Activated effector memory CD4-positive, alpha-beta T cell treated with anti-CD3 and anti-CD28 coated beads, Interleukin-2, amount 50 U/mL, for 16 hours (primary cell): ENCODE measurements around the gene RYK.

Experiments used
- DNase-seq: peaks from one replicate; pipeline ENCODE4 v3.0.0-alpha.2; 2020

The RYK gene

DNA sequence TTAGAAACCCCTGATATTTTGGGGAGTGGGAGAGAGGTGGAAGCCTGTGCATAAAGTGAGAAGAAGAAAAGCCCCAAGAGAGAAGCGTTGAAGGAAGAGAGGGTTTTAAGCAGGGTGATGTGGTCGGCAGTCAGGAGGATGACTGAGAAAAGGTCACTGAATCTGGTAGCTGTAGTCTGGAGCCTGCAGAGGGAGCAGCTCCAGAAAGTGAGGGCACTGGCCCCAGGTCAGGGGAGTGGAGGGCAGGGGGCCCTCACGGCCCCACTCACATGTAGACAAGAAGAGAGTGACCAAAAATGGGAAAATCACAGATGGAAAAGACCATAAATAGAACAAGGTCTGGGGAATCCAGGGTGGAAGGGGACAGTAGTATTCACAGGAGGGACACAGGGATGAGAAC, 105.5 kb downstream of the RYK start:
- DNase-seq: no peak

DNA sequence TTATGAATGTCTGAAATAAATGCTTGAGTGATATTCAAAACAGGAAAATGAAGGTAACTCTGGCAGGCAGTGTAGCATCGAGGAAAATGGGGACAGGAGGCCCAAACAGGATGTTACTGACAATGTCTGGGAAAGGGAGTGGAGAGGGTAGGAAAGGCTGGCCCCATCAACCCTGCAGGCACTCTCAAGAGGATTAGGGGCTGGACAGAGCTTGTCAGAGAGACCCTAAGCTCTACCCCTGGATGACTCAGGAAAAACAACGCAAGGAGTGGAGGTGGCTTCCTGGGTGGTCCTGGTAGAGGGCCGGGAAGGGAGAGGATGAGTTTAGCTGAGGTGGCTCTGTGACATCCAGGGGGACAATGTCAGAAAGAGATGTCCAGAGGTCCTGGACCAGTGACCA, 106.0 kb downstream of the RYK start:
- DNase-seq: no peak

DNA sequence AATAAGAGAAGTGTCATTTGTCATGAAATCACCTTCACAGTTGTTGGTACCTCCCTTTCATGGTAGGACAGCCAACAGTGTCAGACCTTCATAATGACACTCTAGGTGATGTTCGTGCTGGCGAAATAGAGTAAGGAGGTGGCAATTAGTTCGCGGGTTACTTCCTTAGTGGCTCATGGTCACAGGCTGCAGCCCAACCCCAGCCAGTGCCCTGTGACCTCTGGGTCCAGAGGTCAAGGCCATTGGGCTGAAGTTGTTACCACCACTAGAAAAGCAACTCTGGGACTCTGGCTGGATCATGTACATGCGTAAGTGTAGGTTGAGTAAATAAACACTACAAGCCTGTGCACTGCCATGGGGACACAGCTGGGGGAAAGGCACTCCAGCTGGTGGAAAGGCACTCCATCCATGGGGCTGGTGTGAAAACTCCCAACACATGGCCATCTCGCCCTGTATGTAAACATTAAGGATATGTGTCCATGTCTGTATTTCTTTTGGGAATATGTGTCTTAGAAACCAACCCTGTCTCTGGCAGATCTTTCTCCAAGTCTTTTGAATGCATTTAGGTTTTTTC, 106.7 kb downstream of the RYK start:
- DNase-seq: no peak

DNA sequence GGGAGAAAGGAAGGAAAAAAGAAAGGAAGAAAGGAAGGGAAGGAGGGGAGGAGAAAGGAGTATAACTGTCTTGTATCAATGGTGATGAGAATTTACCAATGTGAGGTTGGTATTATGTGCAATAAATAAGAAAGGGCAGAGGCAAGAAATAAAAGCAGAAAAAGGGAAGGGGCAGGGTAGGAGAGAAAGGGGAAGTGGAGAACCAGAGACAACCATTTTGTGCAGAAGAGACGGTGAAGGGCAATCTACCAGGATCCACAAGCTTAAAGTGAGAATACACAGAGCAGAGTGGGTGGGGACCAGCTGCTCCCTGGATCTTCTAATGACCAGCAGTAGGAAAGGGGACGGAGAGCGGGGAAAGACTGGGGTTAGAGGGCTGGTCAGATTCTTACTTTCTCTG, 114.1 kb downstream of the RYK start:
- DNase-seq: no peak

DNA sequence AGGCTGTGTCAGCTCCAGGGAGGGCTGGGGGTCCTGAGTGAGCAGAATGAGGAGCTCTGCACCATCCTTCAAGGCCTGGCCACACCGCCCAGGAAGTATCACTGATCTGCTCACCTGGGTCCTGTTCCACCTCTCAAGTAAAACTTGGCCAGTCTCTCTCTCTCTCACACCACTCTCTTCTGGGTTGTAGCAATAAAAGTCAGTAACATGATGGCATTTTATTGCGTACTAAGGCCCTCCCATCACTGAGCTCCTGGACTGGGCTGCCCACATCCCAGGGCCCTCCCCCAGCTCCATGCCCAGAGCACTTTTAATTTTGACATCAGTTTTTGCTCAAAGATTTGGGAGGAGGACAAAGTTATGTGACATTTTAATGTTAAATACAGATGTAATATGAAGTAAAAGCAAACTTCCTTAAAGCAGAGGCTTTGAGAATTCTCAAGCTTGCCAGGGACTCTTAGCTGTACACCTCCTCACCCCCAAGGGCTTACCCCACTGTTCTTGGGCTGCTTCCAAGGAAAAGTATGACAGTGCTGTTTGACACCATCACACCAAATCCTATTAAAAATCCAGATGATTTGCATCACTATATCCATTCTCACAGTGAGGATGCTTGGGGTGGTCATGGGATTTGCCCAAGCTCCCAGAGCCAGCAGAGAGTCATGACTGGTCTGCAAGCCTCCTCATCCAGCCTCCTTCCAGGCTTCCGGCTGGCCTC, 115.8 kb downstream of the RYK start:
- DNase-seq: no peak

DNA sequence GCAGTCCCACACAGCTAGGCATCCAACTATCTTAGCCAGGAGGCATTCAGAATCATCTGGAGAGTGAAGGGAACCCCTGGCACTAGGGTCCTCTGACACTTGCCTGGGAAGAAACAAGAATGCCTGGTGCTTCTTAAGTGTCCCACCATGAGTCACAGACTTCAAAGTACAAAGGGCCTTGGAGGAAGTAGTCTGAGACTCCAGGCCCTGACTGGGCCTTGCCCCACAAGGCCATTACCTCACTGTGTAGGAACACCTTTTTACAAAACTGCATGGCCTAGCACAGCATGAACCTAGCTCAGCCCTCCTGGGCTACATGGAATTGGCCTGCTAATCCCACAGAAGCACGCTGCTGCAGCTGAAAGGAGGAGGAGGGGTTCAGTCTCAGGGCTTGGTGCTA, 116.4 kb downstream of the RYK start:
- no peak for DNase-seq

DNA sequence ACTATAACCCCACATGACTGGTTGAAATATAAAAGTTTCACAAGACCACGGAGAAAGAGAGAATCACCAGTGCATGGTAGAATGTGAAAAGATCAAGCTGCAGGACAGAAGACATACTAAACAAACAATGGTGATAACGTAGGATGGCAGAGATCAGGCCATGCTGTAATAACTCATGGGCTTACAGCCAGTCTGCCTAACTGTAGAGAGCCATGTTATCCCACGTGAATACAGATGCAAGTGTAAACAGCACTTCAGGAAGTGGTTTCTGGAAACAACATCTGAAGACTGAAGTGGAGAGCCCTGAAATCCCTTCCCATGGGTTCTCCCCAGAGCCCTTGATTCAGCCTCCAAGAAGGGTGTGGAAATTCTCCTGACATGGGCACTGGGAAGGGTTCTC, 117.7 kb downstream of the RYK start:
- no peak for DNase-seq

DNA sequence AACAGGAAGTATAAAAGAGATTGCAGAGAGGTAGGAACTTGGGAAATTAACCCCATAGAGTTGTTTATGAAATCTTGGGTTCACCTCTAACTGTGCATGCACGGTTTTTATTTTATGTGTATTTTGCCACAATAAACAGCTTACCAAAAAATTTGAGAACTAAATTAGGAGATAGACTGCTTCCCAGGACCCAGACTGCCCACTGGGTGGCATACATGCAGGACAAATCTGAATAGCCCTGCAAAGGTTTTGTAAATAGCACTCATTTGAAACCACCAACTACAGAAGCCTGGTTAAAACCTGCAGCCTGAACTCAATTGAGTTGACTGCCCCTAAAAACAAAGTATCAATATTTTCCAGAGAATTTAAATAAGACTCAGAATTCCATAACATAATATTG, 124.5 kb downstream of the RYK start:
- DNase-seq: no peak

DNA sequence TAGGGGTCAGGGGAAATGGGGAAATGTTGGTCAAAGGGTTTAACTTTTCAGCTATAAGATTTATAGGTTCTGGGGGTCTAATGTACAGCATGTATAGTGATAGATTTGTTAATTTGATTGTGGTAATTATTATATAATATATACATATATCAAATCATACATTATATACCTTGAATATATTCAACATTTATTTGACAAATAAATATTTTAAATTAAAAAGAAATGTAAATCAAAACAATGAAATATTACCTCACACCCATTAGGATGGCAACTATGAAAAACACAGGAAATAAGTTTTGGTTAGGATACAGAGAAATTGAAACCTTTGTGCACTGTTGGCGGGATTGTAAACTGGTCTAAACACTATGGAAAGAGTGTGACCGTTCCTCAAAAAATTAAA, 135.9 kb downstream of the RYK start:
- DNase-seq: no peak

DNA sequence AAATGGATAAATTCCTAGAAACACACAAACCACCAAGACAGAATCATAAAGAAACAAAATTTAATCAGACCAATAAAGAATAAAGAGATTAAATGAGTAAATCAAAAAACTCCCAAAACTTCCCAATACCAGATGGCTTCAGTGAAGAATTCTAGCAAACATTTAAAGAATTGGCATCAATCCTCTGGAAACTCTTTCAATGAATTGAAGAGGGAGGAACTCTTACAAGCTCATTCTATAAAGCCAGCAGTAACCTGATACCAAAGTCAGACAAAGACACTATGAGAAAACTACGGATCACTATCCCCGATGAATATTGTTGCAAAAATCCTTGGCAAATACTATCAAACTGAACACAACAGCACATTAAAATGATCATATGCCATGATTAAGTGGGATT, 139.0 kb downstream of the RYK start:
- no peak for DNase-seq

DNA sequence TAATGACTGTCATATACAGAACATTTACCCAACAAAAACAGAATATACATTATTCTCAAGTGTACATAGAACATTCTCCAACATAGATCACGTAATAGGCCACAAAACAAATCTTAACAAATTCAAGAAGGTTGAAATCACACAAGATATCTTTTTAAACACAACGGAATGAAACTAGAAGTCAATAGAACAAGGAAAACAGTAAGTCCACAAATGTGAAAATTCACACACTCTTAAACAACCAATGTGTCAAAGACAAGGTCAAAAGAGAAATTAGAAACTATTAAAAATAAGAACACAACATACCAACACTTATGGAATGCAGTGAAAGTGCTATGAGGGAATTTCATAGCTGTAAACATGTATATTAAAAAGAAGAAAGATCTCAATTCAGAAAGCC, 139.7 kb downstream of the RYK start:
- no peak for DNase-seq
